Keratinocyte (primary cell): ENCODE data around the gene FAM162A.

ENCODE experiments used
- EZH2 ChIP-seq: IDR thresholded peaks from one replicate; pipeline ENCODE4 v1.6.1; 2012; ENCODE audit warnings: inconsistent platforms, mild to moderate bottlenecking, low read length, moderate library complexity
- TF ChIP-seq, protein P1 (sequence below), 3 experiments: IDR thresholded peaks in 1 of 3; conservative IDR thresholded peaks in 1 of 3; optimal IDR thresholded peaks in 1 of 3; 2 replicates in 2 of 3; 3 replicates in 1 of 3; pipeline versions ENCODE3 to v1.5.1; 2011; ENCODE audit warnings: low read length in 3 of 3, mild to moderate bottlenecking in 3 of 3, moderate library complexity in 2 of 3, control low read depth in 1 of 3, inconsistent platforms in 1 of 3; ENCODE audit not compliant: insufficient read depth in 2 of 3; ENCODE audit errors: extremely low read depth in 1 of 3

DNA sequence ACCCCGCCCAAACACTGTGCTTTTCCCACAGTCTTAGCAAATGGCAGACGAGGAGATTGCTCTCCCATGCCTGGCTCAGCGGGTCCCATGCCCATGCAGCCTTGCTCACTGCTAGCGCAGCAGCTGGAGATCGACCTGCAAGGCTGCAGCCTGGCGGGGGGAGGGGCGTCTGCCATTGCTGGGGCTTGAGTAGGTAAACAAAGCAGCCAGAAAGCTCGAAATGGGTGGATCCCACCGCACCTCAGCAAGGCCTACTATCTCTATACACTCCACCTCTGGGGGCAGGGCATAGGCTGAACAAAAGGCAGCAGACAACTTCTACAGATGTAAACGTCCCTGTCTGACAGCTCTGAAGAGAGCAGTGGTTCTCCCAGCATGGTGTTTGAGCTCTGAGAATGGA, 59.1 kb downstream of the FAM162A start:
- TF ChIP-seq, protein P1, sequence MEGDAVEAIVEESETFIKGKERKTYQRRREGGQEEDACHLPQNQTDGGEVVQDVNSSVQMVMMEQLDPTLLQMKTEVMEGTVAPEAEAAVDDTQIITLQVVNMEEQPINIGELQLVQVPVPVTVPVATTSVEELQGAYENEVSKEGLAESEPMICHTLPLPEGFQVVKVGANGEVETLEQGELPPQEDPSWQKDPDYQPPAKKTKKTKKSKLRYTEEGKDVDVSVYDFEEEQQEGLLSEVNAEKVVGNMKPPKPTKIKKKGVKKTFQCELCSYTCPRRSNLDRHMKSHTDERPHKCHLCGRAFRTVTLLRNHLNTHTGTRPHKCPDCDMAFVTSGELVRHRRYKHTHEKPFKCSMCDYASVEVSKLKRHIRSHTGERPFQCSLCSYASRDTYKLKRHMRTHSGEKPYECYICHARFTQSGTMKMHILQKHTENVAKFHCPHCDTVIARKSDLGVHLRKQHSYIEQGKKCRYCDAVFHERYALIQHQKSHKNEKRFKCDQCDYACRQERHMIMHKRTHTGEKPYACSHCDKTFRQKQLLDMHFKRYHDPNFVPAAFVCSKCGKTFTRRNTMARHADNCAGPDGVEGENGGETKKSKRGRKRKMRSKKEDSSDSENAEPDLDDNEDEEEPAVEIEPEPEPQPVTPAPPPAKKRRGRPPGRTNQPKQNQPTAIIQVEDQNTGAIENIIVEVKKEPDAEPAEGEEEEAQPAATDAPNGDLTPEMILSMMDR (optimal IDR thresholded peaks at IDR 0.05 in 1 of 3, IDR thresholded peaks at IDR 0.05 in 1 of 3, conservative IDR thresholded peaks at IDR 0.05 in 1 of 3; ENCODE audit: extremely low read depth in 1 of 3, insufficient read depth in 2 of 3, low read length in 3 of 3) = no peak
- no peak for TF ChIP-seq EZH2
